A673 (cell line): ENCODE data around the gene LRRC27.

Source experiments
- CTCF ChIP-seq: fragments of 300-800, 200-600 bp; sonication (generic); conservative IDR thresholded peaks from 2 replicates; pipeline ENCODE4 v1.5.1; 2017; ENCODE audit warnings: low read depth, mild to moderate bottlenecking, antibody characterized with exemption, low read length, moderate library complexity, mixed read lengths
- EZH2 ChIP-seq: fragments of 200-600 bp; sonication (generic); IDR thresholded peaks from 2 replicates; pipeline ENCODE4 v1.6.1; 2017; ENCODE audit warnings: borderline replicate concordance, low read depth, mild to moderate bottlenecking, mixed read lengths, antibody characterized with exemption, low read length; ENCODE audit not compliant: poor library complexity, severe bottlenecking

DNA sequence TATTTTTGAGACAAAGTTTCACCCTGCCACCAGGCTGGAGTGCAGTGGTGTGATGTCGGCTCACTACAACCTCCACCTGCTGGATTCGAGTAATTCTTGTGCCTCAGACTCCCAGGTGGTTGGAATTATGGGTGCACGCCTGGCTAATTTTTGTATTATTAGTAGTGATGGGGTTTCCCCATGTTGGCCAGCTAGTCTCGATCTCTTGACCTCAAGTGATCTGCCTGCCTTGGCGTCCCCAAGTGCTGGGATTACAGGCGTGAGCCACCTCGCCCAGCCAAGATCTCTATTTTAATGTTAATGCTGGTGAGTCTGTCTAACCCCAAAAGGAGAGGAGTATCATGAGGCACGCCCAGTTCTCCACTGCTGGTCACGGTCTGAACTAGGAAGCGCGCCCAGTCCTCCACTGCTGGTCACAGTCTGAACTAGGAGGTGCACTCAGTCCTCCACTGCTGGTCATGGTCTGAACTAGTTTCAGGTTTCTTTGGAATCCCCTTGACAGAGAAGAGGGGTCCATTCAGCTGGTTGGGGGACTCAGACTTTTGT is 5.6 kb upstream of the LRRC27 start:
- TF ChIP-seq CTCF, result no peak
- TF ChIP-seq EZH2, result no peak
